ENCODE measurements around the gene ALDH1A3.
"Not testable (repeated sequence)": the region's sequence is repeated elsewhere in the genome, so short reads cannot be mapped to it uniquely, and the experiment has no call there.

The ALDH1A3 gene

GRCh38 chr15:100879464-100880138, at the start of gene ALDH1A3:
Gene ALDH1A3, plus strand, starts transcription at chr15:100879831. Its CDS starts 77 bp downstream, at chr15:100879908.
- no peak for DNase-seq (ENCODE audit: low spot score)

- no peak for DNase-seq (ENCODE audit: low spot score)
Measured at GRCh38 chr15:100831467-100831866, 48.2 kb upstream of the ALDH1A3 start.

- DNase-seq (ENCODE audit: low spot score), result no peak
Measured at GRCh38 chr15:100832149-100832942, 47.3 kb upstream of the ALDH1A3 start.

GRCh38 chr15:100833417-100834389, 45.9 kb upstream of the ALDH1A3 start:
- no peak for DNase-seq (ENCODE audit: low spot score)

GRCh38 chr15:100834731-100835130, 44.9 kb upstream of the ALDH1A3 start:
- no peak for DNase-seq (ENCODE audit: low spot score)

- no peak for DNase-seq (ENCODE audit: low spot score)
Measured at GRCh38 chr15:100835636-100836035, 44.0 kb upstream of the ALDH1A3 start.

GRCh38 chr15:100836501-100836900, 43.1 kb upstream of the ALDH1A3 start:
- DNase-seq (ENCODE audit: low spot score), result no peak

- DNase-seq (ENCODE audit: low spot score), result no peak
Measured at GRCh38 chr15:100841426-100841825, 38.2 kb upstream of the ALDH1A3 start.

GRCh38 chr15:100842756-100843730, 36.6 kb upstream of the ALDH1A3 start:
- no peak for DNase-seq (ENCODE audit: low spot score)

GRCh38 chr15:100844167-100844566, 35.5 kb upstream of the ALDH1A3 start:
- DNase-seq (ENCODE audit: low spot score), result no peak

GRCh38 chr15:100844778-100845177, 34.9 kb upstream of the ALDH1A3 start:
- DNase-seq (ENCODE audit: low spot score), result no peak

- no peak for DNase-seq (ENCODE audit: low spot score)
Measured at GRCh38 chr15:100847194-100847593, 32.4 kb upstream of the ALDH1A3 start.

- DNase-seq (ENCODE audit: low spot score), result no peak
Measured at GRCh38 chr15:100849021-100849854, 30.4 kb upstream of the ALDH1A3 start.

GRCh38 chr15:100849855-100850218, 29.8 kb upstream of the ALDH1A3 start:
- DNase-seq (ENCODE audit: low spot score), result no peak

- not testable (repeated sequence) for DNase-seq (ENCODE audit: low spot score)
Measured at GRCh38 chr15:100851428-100852015, 28.1 kb upstream of the ALDH1A3 start.

GRCh38 chr15:100852630-100853029, 27.0 kb upstream of the ALDH1A3 start:
- DNase-seq (ENCODE audit: low spot score), result no peak

- DNase-seq (ENCODE audit: low spot score), result no peak
Measured at GRCh38 chr15:100853676-100854440, 25.8 kb upstream of the ALDH1A3 start.

GRCh38 chr15:100856867-100857266, 22.8 kb upstream of the ALDH1A3 start:
- DNase-seq (ENCODE audit: low spot score), result no peak

GRCh38 chr15:100858294-100858693, 21.3 kb upstream of the ALDH1A3 start:
- DNase-seq (ENCODE audit: low spot score), result no peak
